Sciatic nerve (tissue), 2 donors: ENCODE data around the gene CCDC146. TPM values are rescaled to one million over a fixed set of nuclear protein-coding genes. Genes with fewer than 3 reads are reported as not detected.

Experiments used
- ATAC-seq: fragments of 200-7000 bp; cut with Tn5 transposase; one replicate; pipeline ENCODE4 v1.9.1; 2020; ENCODE audit warnings: mild to moderate bottlenecking, moderate library complexity
- DNase-seq: peaks from one replicate; pipeline ENCODE4 v3.0.0-alpha.2; 2020; ENCODE audit warnings: low spot score
- intact Hi-C: fragments of 100-400 bp; cut with DNase I; formaldehyde crosslinking; loops from one replicate; pipeline ENCODE4 v1.14.2; 2022
- total RNA-seq: library from RNA; stranded (reverse); fragmentation: NEBNext Ultra II Directional; extraction: Animal tissue kit (Norgen Biotek cat#: 25700); gene quantifications from one replicate; pipeline ENCODE4 v1.2.1, GENCODE V29; 2021
- donor health status: DM: no; HTN: no; CAD: no.
- donor health status: DM: no; HTN: no; CAD: no.

Gene CCDC146
- total RNA-seq, 1 donor from 2014 or later, result 26.4 TPM

DNA sequence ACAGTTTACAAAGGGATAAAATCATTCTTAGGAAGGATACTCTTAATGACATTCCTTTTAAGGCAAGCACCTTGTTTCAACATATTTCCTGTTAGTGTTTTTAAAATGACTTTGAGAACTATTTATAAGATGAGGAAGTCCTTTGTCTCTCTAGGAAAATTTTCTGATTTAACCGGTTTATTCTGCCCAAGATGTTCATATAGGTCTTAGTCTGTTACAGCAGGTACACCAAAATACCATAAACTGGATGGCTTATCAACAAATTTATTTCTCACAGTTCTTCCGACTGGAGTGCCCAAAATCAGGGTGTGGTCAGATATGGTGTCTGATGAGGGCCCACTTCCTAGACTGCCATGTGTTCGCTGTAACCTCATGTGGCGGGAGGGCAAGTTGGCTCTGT is 215.8 kb downstream of the CCDC146 start:
- DNase-seq (no peak), ATAC-seq (peak; percentile 34)
- intact Hi-C loops, result no loop called here

DNA sequence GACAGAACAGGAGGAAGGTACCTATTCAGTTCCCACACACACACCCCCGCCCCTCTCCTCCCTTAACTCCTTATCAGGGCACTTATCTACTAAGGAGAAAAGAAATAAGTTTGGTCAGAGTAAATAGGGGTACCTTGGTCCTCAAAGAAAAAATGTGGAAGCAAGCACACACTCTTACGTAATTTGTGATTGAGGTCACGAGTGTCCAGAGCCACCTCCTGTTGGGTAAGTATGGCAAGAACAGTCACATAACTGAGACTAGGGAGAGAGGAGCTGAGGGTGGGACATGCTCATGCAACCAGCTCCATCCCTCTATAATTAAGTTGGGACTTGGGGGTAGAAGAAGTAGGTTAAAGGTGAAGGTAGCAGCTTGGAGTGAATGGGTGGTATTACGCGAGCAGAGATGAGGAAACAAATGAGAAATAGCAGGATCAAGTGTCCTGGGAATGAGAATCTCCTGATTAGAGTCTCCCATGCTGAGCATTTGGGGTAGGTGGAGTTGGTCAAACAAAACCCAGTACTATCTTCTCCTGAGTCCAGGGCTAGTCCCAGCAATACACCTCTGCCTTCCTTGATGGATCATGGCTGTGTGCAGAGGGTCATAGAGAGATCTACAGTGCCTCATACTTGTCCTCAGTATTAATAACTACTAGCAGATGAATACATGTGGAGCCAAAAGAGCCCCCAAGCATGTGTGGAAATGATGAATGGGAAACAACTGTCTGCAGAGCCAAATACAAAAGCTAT is 216.6 kb downstream of the CCDC146 start:
- DNase-seq, result no peak
- intact Hi-C loops, result no loop called here
- ATAC-seq, result peak; percentile 61

DNA sequence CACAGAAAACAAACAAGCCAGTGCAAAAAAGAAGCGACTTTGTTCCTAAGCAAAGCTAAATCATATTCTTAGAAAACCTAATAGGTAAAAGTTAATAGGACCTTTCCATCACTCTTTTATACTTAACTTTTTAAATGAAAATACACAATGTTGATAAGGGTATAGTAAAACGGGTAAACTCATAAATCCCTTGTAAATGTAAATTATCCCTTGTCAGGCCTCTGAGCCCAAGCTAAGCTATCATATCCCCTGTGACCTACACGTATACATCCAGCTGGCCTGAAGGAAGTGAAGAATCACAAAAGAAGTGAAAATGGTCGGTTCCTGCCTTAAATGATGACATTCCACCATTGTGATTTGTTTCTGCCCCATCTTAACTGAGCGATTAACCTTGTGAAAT is 217.3 kb downstream of the CCDC146 start:
- ATAC-seq, result no peak
- intact Hi-C loops, result no loop called here
- no peak for DNase-seq

Other genes starting within 250 kb of the CCDC146 start
- not detected for gene SPDYE17, start 90.3 kb upstream of the CCDC146 start, total RNA-seq
- gene SPDYE18, start 60.1 kb upstream of the CCDC146 start, total RNA-seq, result 1.5 TPM
- 269 TPM for gene FGL2, start 77.2 kb downstream of the CCDC146 start, total RNA-seq